GM10847 (cell line): Measurements from ENCODE around the gene TMEM126A.

Experiments used
- POLR2A ChIP-seq: IDR thresholded peaks from 2 replicates; pipeline ENCODE4 v1.6.1; 2011; ENCODE audit not compliant: insufficient read length; ENCODE audit errors: extremely low read depth

The TMEM126A gene

GRCh38 chr11:85685125-85685819 lies 37.5 kb downstream of the TMEM126A start:
- no peak for TF ChIP-seq POLR2A

GRCh38 chr11:85685820-85686459 lies 38.2 kb downstream of the TMEM126A start, which contains the start of gene CCDC89:
CCDC89 (minus strand) TSS chr11:85686195; CDS start chr11:85686130, 65 bp downstream.
- TF ChIP-seq POLR2A, result no peak

GRCh38 chr11:85694385-85694980 lies 46.7 kb downstream of the TMEM126A start:
- TF ChIP-seq POLR2A, result no peak

GRCh38 chr11:85695546-85695945 lies 47.8 kb downstream of the TMEM126A start:
- no peak for TF ChIP-seq POLR2A

- no peak for TF ChIP-seq POLR2A
Observed at GRCh38 chr11:85697747-85698146, 50.0 kb downstream of the TMEM126A start.

- TF ChIP-seq POLR2A, result no peak
Observed at GRCh38 chr11:85698195-85698594, 50.4 kb downstream of the TMEM126A start.

- TF ChIP-seq POLR2A, result no peak
Observed at GRCh38 chr11:85699957-85700741, 52.4 kb downstream of the TMEM126A start.

- no peak for TF ChIP-seq POLR2A
Observed at GRCh38 chr11:85704967-85705366, 57.2 kb downstream of the TMEM126A start.

GRCh38 chr11:85705800-85706199 lies 58.0 kb downstream of the TMEM126A start:
- no peak for TF ChIP-seq POLR2A
